GM19438 (cell line): ENCODE measurements around the gene CEP192.
"Not testable (repeated sequence)": the region's sequence is repeated elsewhere in the genome, so short reads cannot be mapped to it uniquely, and the experiment has no call there.

Experiments used
- ATAC-seq: cut with Tn5 transposase; IDR thresholded peaks from one replicate; pipeline ENCODE4 v1.9.1; 2021; ENCODE audit warnings: low read depth; ENCODE audit not compliant: unreplicated experiment

Gene CEP192

DNA sequence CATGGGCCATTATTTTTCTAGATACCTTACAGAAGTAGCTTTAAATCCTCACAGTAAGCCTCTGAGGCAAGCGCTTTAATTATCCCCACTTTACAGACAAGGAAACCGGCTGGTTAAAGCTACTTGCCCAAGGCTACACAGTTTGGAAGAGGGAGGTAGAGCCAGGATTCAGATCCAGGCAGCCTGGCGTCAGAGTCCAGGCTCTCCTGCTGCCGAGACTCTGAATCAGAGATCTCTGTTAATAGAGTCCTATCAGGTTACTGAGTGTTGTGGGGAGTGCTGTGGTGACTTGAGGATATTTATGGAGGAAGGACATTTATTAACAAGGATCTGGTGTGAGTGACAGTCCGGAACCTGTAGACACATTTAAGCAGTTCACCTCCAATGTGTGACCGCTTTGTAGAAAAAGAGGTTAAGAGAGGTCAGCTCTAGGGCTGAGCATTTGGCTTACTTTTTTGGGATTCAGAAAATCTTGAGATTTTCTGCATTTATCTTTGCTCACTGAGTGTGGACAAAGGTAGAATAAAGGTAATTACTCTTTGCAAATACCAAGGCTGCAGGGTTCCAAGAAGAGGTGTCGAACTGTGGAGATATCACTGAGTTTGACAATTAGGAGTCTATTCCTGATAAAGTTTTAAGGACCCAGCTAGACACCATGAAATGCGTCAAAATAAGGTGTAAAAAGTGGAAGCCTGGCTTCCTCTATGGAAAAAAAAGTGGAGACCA is 1.6 kb upstream of the CEP192 start:
- ATAC-seq: no peak

GRCh38 chr18:12990123-12990475 is 1.1 kb upstream of the CEP192 start:
- ATAC-seq: no peak

- ATAC-seq: no peak
Measured at GRCh38 chr18:12990641-12990966, 558 bp upstream of the CEP192 start.

GRCh38 chr18:12991821-12992179 is 638 bp downstream of the CEP192 start:
- ATAC-seq: no peak

DNA sequence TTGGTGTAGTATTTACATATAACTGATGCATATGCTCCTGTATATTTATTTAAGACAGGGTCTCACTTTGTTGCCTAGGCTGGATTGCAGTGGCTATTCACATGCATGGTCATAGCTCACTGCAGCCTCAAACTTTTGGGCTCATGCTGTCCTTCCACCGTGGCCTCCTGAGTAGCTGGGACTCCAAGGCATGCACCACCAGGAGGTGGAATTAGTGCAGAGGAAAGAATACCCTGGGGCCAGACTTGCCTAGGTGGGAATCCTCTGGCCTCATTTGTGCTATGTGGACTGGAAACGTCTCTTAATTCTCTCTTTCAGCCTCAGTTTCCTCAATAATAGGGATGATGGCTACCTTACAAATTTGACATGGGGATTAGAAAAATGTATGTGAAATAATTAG is 2.3 kb downstream of the CEP192 start:
- no peak for ATAC-seq

DNA sequence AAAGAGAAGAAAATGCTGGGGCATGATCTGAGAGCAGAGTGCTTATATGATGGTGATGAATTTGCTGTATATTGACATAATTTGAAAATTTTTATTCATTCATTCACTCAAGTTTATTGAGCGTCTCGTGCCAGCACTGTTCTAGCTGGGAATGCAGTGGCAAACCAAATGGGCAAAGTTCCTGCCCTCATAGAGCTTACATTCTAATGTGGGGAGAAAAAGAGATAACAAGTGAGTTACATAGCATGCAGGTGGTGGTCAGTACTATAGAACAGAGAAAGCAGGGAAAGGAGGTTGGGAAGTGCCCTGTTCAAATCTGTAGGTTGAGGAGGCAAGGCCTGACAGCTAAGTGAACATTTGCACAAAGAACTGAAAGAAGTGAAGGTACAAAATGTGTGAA is 4.3 kb downstream of the CEP192 start:
- ATAC-seq: no peak

GRCh38 chr18:12995952-12996477 is 4.9 kb downstream of the CEP192 start:
- ATAC-seq: no peak

GRCh38 chr18:12996661-12997292 is 5.6 kb downstream of the CEP192 start:
- no peak for ATAC-seq

GRCh38 chr18:12997330-12997729 is 6.2 kb downstream of the CEP192 start:
- not testable (repeated sequence) for ATAC-seq

DNA sequence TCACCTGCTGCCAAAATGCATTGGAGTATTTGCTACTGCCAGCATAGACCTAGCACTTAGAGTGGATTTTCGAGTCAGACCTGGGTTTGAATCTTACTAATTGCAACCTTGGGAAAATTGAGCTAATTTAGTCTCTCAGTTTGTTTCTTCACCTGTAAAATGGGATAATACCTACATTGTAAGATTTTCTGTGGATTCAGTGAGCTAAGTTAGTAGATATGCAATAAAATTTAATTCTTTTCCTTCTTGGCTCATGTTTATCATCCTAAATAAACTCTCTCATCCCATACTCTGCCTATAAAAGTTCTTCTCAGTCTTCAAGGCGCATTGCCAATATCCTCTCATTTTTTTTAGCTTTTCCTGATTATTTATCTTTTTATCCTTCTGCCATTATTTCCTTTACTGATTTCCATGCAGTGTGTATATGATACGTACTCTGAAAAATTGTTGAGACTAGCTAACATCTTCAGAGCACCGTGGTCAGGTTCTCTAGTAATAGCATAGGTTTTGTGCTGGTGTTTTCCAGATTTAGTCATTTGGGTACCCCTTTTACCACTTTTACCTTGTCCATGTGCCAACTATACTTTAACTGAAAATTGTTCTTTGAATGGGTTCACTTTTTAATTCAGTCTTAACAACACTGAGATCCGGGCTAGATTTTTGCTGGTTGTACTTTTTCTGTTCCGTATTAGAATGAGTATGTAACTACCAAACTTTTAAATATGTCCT is 7.3 kb downstream of the CEP192 start:
- ATAC-seq: no peak

DNA sequence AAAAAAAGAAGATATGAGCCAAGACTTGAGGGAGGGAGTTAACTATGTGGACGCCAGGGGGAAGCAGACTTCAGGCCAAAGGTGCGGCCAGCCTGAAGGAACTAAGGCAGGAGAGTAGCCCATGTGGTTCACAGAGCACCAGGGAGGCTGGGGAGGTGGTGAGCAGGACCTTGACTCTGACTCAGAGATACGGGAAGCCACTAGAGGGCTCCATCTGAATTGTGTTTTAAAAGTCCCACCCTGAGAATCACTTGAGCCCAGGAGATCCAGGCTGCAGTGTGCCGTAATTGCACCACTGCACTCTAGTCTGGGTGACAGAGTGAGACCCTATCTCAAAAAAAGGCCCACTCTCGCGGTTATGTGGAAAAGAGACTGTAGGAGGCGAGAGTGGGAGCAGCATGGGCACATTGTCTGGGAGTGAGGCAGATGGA is 12.3 kb downstream of the CEP192 start:
- ATAC-seq: no peak

GRCh38 chr18:13004396-13004795 is 13.2 kb downstream of the CEP192 start:
- no peak for ATAC-seq

GRCh38 chr18:13005289-13005688 is 14.1 kb downstream of the CEP192 start:
- ATAC-seq: no peak

DNA sequence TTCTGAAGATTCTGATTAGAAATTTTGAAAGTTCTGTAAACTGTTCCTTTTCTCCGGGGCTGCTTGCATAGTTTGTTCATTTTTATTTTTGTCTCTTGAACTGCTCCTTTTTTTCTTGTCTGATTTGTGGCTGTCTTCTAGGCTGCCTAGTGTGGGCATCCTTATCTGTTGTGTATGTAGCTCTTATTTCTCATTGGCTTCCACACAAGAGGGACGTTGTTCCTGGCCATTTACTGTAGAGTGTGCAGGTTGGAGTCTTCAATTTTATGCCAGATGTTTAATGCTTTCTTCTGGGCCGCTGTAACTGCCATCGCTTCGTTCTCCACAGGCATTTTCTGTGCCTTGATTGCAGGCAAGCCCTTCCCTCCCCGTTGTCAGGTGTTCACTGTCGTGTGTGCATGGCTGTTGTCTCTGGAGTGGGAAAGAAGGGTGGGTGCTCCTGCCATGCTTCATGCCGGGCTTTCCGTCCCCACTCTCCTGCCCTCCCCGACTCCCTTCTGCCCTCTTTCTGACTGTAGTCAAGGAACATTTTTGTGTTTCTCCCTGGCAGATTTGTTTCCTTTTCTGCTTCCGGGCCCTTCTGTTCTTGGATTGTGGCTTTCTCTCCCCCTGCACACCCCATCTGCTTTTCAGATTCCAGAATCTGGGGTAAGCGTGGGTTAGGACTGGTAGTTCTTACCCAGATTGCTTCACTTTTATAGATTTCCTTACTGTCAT is 15.5 kb downstream of the CEP192 start:
- no peak for ATAC-seq

DNA sequence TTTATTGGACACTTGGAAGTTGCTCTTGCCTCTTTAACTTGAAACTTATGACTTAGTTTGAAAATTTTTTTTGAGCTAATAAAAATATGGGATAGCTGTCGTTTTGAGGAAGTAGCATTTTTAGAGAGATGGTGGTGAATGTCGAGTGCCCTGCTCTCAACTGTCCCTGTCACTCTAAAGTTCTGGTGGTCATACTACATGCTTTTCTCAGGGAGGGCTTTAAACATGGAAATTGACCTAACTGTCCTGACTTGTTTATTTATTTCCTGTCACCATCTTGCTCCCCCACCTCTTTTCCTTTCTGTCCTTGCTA is 16.0 kb downstream of the CEP192 start:
- ATAC-seq: no peak

DNA sequence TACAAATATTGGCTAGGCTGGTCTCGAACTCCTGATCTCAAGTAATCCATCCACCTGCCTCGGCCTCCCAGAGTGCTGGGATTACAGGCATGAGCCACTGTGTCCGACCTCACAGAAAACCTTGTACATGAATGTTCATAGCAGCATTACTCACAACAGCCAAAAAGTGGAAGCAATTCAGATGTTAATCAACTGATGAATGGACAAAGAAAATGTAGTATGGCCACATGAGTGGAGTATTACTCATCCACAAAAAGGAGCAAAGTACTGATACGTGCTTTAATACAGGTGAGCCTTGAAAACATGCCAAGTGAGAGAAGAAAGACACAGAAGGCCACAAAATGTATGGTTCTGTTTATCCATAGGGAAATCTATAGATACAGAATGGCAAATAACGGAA is 20.6 kb downstream of the CEP192 start:
- no peak for ATAC-seq

- no peak for ATAC-seq
Measured at GRCh38 chr18:13014232-13014631, 23.1 kb downstream of the CEP192 start.

DNA sequence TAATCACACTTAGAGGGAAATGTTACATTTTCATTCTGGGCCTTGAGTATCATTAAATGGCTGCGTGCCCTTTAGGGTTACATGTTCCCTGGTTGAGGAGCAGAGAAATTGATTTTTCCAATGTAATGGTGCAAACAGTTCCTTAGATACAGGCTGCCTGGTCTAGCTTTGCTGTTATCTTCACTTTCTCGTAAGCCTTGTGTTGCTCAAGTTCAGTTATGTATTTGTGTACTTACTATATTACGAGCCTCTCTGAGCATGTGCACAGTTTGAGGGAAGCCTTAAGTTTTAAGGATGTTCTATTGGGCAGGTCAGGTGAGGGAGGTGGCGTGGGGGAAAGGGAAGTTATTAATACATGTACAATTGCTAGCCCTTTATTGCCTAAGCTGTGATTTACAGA is 23.7 kb downstream of the CEP192 start:
- no peak for ATAC-seq

DNA sequence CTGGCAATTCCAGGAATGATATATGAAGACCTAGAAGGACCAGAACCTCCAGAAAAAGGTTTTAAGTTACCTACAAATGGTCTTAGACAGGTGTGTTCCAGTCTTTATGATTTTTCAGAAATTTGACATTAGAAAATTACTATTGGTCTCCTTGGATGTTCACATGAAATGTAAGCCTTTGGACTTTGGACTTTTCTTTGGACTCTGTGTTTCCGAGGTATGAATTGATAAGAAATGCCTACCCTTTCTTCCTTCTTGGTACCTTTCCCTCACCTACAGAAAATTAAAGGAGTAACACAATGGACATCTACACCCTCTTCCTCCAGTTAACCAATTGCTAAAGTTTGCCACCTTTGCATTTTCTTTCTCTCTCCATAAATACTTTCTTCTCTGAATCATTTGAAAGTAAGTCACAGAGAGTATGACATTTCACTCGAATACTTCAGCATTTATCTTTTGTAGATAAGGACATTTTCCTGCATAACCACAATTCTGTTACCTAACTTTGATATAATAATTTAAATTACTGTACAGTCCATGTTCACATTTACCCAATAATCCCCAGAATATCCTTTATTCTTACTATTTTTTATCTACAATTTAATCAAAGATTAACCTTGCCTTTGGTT is 26.2 kb downstream of the CEP192 start:
- ATAC-seq: no peak

DNA sequence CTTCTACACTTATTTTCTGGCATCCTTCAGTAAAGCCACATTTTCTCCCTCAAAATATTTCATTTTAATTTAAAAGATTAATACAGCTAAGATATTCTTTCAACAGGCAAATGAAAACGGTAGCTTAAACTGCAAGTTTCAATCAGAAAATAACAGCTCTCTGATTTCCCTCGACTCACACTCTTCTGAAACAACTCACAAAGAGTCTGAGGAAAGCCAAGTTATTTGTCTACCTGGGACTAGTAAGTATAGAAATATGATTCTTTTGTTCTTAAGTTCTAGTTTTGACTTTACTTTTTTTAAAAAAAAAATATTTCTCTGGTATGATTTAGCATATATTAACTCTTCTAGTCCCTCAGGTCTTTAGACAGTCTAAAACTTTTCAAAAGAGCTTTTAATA is 27.2 kb downstream of the CEP192 start:
- no peak for ATAC-seq

GRCh38 chr18:13019301-13019700 is 28.1 kb downstream of the CEP192 start:
- no peak for ATAC-seq
